Measurements from ENCODE around the gene PRDM12. TPM values are rescaled to one million over a fixed set of nuclear protein-coding genes. Genes with fewer than 3 reads are reported as not detected.
A peak's percentile ranks its signal among the peaks of the same experiment; 100 is the strongest.

The PRDM12 gene
- total RNA-seq, 1 donor from 2014 or later, result not detected

DNA sequence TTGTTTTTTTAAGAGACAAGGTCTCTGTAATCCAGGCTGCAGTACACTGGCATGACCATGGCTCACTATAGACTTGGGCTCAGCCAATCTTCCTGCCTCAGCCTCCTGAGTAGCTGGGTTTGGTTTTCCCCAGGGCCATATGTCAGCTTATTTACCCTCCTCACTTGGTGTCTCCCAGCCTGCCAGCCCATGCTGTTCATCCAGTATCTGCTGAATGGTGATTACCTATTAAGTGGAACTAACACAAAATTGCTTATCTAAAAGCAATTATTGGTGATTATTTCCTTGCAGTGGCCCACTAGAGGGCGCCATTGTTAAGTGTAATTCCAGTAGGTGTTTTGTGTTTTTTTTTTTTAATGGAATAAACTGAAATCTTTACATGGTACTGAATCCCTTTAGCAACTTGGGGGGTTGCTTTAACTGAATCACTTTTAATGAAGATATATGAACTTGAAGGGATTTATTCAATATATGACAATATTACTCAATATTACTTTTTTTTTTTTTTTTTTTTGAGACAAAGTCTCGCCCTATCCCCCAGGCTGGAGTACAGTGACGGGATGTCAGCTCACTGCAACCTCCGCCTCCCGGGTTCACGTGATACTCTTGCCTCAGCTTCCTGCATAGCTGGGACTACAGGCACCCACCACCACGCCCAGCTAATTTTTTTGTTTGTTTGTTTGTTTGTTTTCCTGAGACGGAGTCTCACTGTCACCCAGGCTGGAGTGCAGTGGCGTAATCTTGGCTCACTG, 43.0 kb downstream of the PRDM12 start:
- Histone ChIP-seq H3K27me3 (no peaks in the 10 kb centered on the region), H3K4me3 (no peak overlapping the region), H3K36me3 (peaks cover 25% of the 10 kb centered on the region), H3K27ac (no peak overlapping the region), H3K4me1 (no peaks in the 10 kb centered on the region), H3K9me3 (no peaks in the 10 kb centered on the region)
- TF ChIP-seq, protein P1, sequence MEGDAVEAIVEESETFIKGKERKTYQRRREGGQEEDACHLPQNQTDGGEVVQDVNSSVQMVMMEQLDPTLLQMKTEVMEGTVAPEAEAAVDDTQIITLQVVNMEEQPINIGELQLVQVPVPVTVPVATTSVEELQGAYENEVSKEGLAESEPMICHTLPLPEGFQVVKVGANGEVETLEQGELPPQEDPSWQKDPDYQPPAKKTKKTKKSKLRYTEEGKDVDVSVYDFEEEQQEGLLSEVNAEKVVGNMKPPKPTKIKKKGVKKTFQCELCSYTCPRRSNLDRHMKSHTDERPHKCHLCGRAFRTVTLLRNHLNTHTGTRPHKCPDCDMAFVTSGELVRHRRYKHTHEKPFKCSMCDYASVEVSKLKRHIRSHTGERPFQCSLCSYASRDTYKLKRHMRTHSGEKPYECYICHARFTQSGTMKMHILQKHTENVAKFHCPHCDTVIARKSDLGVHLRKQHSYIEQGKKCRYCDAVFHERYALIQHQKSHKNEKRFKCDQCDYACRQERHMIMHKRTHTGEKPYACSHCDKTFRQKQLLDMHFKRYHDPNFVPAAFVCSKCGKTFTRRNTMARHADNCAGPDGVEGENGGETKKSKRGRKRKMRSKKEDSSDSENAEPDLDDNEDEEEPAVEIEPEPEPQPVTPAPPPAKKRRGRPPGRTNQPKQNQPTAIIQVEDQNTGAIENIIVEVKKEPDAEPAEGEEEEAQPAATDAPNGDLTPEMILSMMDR (IDR thresholded peaks at IDR 0.05), result peak; percentile 82
- ATAC-seq (peak; percentile 53), DNase-seq (no peak)
- intact Hi-C loops (cut with DNase I), result no loop called here

DNA sequence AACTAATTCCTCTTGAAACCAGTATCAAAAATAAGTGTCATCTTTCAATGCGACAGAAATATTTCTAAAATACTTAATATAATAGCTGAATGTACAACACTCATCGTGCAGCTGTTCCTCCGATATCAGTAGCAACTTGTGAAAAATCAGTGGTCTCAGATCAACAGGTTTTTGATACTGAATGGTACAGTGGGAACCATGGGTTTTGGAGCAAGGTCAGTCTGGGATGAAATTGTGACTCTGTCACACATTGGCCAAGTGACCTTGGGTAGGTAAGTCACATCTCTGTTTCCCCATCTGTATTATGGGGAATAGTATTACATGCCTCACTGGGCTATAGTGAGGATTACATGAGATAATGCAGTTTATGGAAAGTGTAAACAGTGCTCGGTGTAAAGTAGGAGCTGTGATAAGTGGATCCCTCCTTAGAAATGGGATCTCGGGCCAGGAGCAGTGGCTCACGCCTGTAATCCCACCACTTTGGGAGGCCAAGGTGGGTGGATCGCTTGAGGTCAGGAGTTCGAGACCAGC, 46.5 kb downstream of the PRDM12 start:
- TF ChIP-seq, protein P1 (IDR thresholded peaks at IDR 0.05), result no peak
- intact Hi-C loops (cut with DNase I), result no loop called here

DNA sequence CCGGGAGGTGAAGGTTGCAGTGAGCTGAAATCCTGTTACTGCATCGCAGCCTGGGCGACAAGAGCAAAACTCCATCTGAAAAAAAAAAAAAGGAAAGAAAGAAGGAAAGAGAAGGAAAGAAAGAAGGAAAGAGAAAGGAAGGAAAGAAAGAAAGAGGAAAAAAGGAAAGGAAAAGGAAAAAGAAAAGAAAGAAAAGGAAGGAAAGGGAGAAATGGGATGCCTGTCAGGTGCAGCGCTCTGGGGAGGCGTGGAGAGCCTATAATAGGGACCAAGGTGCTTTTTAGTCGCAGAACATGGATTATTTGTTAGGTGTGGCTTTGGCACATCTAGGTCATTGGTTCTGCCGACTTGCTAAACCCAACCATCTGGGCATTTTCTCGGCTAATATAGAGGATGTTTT, 47.1 kb downstream of the PRDM12 start:
- TF ChIP-seq, protein P1 (IDR thresholded peaks at IDR 0.05), result no peak
- peaks cover 21% of the 10 kb centered on the region for H3K4me1 ChIP-seq
- ATAC-seq (no peak), DNase-seq (no peak)
- H3K27me3 ChIP-seq, result no peaks in the 10 kb centered on the region
- no peaks in the 10 kb centered on the region for H3K36me3 ChIP-seq
- no peak overlapping the region for H3K27ac ChIP-seq
- intact Hi-C loops (cut with DNase I), result no loop called here
- H3K4me3 ChIP-seq, result no peak overlapping the region
- no peaks in the 10 kb centered on the region for H3K9me3 ChIP-seq

More for the DNA sequence above, 46.5 kb downstream of the PRDM12 start:
- Histone ChIP-seq H3K9me3 (no peaks in the 10 kb centered on the region), H3K27ac (no peak overlapping the region), H3K4me3 (no peak overlapping the region), H3K4me1 (peaks cover 15% of the 10 kb centered on the region), H3K36me3 (no peaks in the 10 kb centered on the region), H3K27me3 (no peaks in the 10 kb centered on the region)
- DNase-seq, result no peak
- ATAC-seq, result no peak

DNA sequence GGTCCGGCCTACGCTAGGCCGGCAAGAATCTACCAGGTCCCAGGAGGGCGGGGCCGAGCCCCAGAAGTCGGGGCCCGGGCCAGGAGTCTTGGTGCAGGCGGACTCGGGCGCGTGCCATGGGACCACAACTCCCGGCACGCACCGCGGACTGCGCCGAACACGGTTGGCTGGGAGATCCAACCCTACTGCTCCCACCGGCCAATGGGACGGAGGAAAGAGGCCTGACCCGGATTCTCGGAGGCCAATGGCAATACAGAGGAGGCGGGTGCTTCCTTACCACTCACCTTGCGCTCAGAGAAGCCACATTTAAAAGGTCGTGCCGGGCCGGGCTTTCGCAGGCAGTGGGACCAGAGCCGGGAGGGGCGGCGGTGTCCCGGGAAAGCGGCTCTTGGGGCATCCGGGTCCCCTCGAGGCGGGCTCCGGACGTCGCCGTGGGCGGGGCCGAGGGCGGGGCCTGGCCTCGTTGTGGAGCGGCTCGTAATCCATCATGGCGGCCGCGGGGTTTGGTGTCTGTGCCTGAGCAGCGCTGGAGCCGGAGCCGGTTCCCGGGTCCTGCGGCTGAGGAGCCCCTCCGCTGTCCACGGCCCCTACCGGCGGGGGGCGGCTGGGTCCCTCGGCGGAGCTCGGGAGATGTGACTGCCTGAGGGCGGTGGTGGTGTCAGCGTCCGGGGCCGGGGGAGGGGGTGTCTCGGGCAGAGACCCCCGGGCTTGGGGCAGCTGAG, 48.3 kb downstream of the PRDM12 start:
- Histone ChIP-seq H3K9me3 (no peaks in the 10 kb centered on the region), H3K27me3 (no peaks in the 10 kb centered on the region), H3K27ac (peak overlapping the region; percentile 96), H3K4me1 (peaks cover 23% of the 10 kb centered on the region), H3K36me3 (no peaks in the 10 kb centered on the region), H3K4me3 (peak overlapping the region; percentile 95)
- peak; percentile 99 for ATAC-seq
- peak; percentile 99 for DNase-seq
- TF ChIP-seq, protein P1 (IDR thresholded peaks at IDR 0.05), result no peak
- intact Hi-C loops (cut with DNase I), result no loop called here

DNA sequence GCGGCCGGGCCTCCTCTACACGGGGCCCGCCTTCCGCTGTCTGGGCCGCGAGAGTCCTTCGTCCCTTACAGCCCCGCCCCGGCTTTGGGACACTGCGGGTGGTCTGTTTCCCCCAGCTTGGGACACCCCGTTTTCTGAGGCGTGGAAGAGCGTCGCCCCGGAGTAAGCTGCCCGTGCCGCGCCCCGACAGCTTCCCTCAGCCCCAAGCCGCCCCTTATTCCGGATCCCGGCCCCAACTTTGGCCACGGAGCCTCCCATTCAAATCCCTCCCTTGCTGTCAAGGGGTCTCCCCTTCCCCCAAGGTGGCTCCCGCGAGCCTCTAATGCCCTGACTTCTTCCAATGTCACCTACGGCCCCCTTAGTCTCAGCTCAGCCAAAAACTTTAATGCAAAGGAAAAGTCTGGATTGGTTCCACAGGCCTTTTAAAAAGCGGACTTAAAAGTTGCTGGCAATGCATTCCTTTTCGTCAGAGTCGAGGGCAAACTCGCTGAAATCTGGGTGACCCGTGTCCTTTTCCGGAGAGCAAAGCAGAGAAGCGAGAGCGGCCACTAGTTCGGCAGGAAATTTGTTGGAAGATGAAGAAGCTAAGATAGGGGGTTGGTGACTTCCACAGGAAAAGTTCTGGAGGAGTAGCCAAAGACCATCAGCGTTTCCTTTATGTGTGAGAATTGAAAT, 49.0 kb downstream of the PRDM12 start:
- H3K4me3 ChIP-seq, result peak overlapping the region; percentile 95
- H3K36me3 ChIP-seq, result no peaks in the 10 kb centered on the region
- TF ChIP-seq, protein P1 (IDR thresholded peaks at IDR 0.05), result no peak
- DNase-seq (no peak), ATAC-seq (no peak)
- H3K27ac ChIP-seq, result peak overlapping the region; percentile 96
- intact Hi-C loops (cut with DNase I), result no loop called here
- peaks cover 25% of the 10 kb centered on the region for H3K4me1 ChIP-seq
- no peaks in the 10 kb centered on the region for H3K9me3 ChIP-seq
- H3K27me3 ChIP-seq, result no peaks in the 10 kb centered on the region

All from upper lobe of right lung (tissue), 1 donor.